Fibroblast of upper back skin (primary cell): Measurements from ENCODE around the gene OR52B2.
"Not testable (repeated sequence)": the region's sequence is repeated elsewhere in the genome, so short reads cannot be mapped to it uniquely, and the experiment has no call there.

ENCODE experiments used
- DNase-seq: peaks from one replicate; pipeline ENCODE4 v3.0.0-alpha.2; 2013

The OR52B2 gene

GRCh38 chr11:6151117-6151516, 19.0 kb downstream of the OR52B2 start:
- no peak for DNase-seq

- DNase-seq = not testable (repeated sequence)
These were observed 26.4 kb downstream of the OR52B2 start for GRCh38 chr11:6143737-6144136.

- DNase-seq = no peak
These were observed 27.2 kb downstream of the OR52B2 start for GRCh38 chr11:6142936-6143335.

GRCh38 chr11:6135936-6136335, 34.2 kb downstream of the OR52B2 start:
- not testable (repeated sequence) for DNase-seq

GRCh38 chr11:6132431-6132830, 37.7 kb downstream of the OR52B2 start:
- no peak for DNase-seq

GRCh38 chr11:6129635-6130034, 40.5 kb downstream of the OR52B2 start:
- no peak for DNase-seq

GRCh38 chr11:6129011-6129410, 41.1 kb downstream of the OR52B2 start:
- no peak for DNase-seq

GRCh38 chr11:6127881-6128280, 42.2 kb downstream of the OR52B2 start:
- DNase-seq = no peak

GRCh38 chr11:6124245-6124644, 45.9 kb downstream of the OR52B2 start:
- no peak for DNase-seq
